HG02852 (cell line): ENCODE results near the gene MOB2.

ENCODE experiments used
- ATAC-seq: cut with Tn5 transposase; IDR thresholded peaks from one replicate; pipeline ENCODE4 v1.9.1; 2021; ENCODE audit warnings: mild to moderate bottlenecking, moderate library complexity; ENCODE audit not compliant: unreplicated experiment

MOB2 gene

DNA sequence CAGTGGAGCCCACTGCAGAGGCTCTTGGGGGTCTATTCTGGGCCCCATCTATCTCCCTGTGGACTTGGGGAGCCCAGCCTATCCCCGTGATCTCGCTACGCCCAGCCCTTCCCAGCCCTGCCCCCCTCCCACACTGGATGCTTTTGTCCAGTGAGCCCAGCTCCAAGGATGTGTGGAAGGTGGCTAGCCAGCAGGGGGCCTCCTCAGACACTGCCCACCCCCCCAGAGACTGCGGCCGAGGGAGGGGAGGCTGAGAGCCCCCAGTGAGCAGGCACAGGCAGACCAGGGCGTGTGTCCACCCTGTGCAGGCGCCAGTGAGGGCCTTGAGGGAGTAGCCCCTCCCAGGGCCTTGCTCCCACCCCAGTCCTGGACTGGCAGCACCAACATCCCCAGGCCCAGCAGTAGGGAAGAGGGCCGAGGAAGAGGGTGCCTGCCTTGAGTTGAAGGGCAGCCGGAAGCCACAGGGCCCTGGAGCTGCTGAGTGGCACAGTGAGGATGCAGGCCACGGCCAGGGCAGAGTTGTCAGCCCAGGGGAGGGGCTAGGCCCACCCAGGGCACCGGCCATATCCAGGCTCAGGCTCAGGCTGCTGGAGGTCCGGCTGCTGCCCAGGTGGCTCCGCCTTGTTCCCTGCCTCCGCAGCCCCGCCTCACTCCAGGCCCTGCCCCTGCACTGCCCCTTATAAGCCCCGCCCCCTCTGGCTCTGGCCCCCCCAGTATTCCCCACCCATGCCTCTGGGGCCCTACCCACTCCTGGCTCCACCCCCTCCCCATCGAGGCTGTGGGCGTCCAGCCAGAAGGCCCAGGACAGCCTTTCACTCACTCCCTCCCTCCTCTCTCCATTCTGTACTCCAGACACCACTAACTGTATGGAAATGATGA lies 28.0 kb downstream of the MOB2 start:
- no peak for ATAC-seq

DNA sequence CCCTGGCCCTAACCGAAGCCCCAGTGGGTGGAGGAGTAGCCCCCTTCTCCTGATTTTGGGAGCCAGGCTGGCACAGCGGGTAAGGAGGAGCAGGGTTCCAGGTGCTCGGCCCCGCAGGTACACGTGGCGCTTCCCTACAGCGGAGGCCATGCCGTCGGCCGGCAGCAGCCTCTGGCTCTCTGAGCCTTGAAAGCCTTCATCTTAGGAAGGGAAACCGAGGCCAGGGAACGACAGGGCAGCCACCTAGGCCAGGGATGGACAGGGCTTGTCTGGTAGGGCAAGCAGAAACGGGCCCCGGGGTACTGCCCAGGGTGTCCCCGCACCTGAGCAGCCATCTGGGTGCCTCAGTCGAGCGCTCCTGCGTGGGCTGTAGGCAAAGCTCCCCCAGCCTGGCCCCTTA lies 28.7 kb downstream of the MOB2 start:
- ATAC-seq, result no peak

DNA sequence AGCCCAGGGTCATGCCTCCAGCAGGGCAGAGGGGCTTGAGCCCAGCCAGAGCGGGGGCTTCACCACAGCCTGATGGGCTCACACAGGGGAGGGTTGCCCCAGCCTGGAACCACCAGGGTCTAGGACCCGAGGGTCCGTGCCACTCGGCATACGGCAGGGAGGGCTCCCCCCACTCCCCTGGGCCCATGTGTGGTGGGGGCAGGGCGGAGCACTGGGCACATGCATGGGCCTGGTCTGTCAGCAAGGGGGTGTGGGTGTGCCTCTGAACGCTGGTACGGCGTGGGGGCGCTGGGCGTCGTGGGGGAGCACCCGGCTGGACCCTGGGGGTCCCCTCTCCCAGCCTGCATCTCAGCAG lies 29.3 kb downstream of the MOB2 start:
- no peak for ATAC-seq

DNA sequence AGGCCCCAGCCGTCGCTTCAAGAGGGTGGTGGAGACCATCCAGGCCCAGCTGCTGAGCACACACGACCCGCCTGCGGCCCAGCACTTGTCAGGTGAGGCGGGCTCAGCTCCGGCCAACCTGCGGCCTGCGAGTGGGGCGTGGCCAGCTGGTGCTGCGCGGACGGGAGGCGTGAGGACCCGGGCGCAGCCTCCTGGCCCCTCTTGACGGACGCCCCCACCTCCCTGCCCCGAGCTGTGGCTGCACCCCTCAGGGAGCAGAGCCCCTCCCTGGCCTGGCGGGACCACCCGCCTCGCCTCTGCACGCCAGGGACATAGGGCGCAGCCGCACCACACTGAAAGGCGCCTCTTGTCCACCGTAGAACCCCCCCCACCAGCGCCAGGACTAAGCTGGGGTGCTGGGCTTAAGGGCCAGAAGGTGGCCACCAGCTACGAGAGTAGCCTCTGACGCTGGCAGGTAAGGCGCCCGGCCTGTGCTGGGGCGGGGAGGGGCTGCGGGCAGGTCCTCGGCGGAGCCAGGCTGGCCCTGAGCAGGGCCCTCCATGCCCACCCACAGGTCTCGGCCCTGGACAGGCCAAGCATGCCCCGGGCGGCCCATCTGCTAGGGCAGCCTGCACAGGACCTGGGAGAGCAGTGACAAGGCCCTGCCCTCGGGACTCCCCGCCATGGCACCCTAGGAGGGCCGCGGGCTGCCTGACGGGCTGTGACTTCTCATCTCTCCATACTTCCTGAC lies 29.8 kb downstream of the MOB2 start:
- ATAC-seq, result no peak

DNA sequence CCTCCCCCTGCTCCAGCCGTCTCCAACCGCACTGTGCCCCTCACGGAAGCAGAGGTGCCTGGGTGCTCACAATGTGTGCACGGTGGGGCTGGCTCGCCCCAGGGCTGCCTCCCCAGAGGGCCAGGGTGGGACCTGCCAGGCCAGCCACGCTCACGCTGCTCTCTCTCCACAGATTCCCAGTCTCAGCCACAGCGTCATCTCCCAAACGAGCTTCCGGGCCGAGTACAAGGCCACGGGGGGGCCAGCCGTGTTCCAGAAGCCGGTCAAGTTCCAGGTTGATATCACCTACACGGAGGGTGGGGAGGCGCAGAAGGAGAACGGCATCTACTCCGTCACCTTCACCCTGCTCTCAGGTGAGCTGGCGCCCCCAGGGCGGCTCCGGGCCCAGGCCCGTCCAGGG lies 30.4 kb downstream of the MOB2 start:
- ATAC-seq, result no peak

DNA sequence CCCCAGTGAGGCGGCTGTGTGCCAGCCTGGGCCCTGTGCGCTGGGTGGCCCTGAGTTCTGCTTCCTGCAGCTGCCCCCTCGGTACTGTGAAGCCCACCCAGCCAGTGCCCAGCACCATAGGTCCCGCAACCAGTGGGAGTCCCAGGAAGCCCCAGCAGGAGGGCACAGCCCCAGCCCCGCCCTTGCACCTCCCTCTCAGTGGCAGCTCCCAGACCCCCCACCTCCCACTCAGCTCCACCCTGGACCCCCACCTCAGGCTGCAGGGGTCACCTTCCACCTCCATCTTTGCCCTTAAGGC lies 30.9 kb downstream of the MOB2 start:
- ATAC-seq, result no peak

DNA sequence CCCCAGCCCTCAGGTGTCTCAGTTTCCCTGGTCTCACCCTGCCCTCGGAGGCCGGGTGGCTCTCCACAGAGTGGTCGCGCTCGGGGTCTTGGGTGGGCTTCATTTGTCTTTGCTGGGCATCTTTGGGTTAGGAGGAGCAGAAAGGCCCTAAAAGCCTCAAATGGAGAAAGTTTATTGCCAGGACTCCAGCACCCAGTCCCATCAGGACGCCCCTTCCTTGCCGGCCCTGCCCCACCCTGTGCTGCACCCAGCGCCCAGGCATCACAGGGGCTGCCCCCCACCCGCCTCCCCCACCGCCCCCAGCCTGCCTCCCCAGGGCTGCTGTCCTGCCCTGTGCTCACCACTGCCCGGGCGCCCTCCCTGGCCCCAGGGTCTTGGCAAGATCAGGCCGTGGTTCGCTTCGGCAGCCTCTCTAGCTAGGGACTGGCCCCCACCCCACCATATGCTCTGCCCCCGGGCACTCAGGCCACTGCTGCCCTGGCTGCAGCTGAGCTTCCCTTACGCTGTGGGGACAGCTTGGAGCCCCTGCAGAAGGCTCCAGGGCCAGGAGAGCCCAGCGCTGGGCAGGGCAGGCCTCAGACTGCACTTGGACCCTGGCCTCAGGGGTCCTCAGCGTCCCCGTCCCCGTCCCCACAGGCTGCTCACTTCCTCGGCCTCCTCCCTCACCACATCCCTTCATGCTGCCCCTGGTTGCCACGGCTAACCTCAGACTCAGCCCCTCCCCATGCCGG lies 31.4 kb downstream of the MOB2 start:
- ATAC-seq, result no peak

DNA sequence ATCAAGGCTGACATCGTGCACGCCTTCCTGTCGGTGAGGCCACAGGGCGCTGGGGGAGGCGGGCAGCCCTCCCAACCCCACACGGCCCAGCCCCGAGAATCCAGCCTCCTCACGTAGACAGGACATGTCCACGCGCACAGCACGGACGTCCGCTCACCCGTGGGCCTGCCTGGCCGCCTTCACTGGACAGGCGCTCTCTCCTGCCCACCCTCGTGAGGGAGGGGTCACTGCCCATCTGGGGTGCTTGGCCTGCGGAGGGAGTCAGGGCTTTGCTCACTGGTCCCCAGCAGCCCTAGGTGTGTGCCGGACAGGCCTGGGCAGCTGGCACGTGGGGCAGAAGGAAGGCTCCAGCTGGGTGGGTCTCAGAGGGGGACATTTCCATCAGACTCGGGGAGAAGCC lies 32.0 kb downstream of the MOB2 start:
- ATAC-seq, result no peak

DNA sequence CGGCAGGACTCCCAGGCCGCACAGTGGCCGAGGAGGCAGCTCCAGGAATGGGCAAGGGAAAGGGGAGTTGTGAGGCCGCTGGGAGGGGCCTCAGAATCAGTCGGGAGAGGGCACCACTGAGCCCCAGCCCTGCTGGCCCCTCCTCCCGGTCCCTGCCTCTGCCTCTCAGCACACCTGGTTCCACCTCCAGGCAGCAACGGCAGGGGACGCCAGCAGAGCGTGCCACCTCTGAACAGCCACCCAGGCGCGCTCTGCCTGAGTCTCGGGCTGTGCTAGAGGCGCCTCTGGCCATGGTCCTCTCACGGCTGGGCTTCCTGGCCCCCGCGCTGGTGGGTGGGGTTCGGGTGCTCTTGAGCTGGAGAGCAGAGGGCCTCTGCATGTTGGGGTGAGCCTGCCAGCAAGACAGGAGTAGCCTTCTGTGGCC lies 33.0 kb downstream of the MOB2 start:
- no peak for ATAC-seq

DNA sequence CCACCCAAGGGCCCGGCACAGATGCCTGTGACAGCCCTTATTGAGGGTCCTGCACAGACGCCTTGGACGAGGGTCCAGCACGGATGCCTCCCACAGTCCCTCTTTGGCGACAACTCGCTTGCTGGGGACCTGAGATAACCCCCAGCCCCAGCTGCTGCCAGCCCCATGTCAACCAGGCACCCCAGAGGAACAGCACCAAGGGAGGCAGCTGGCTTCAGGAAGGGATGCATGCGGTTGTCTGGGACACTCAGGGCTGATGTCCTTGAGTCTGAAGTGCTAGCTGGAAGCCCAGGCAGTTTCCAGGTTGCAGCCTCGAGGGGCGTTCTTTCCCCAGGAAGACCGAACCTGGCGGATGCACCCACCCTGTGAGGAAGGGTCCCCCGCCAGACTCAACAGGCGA lies 33.8 kb downstream of the MOB2 start:
- ATAC-seq, result no peak

DNA sequence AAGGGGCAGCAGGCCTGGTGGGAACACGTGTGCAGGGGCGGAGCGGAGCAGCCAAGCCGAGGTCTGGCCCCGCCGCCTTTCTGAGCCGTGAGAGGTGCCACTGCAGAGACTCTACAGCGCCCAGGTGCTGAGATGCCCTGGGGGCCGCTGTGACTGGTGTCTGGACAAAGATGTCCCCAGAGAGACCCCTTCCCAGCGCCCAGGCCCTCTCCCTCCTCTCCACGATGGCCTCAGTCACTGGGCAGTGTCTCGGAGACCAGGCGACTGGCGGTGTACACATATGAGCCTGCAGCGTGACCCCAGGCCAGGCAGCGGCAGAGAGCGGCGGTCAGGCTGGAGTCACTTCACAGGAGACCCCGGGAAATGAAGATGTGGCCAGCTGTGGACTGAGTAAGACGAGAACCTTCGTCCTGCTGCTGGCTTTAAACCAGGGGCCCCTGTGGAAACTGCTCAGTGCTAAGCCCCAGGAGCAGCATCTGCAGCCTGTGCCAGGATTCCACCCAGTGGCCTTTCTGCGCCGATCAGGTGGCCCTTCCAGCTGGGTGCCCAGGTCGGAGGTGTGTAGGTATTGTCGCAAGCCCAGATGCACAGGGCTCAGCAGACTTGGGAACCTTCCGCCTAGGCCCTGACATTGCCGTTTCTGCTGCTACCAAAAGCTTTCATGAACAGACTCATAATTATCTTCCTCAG lies 34.7 kb downstream of the MOB2 start:
- no peak for ATAC-seq

DNA sequence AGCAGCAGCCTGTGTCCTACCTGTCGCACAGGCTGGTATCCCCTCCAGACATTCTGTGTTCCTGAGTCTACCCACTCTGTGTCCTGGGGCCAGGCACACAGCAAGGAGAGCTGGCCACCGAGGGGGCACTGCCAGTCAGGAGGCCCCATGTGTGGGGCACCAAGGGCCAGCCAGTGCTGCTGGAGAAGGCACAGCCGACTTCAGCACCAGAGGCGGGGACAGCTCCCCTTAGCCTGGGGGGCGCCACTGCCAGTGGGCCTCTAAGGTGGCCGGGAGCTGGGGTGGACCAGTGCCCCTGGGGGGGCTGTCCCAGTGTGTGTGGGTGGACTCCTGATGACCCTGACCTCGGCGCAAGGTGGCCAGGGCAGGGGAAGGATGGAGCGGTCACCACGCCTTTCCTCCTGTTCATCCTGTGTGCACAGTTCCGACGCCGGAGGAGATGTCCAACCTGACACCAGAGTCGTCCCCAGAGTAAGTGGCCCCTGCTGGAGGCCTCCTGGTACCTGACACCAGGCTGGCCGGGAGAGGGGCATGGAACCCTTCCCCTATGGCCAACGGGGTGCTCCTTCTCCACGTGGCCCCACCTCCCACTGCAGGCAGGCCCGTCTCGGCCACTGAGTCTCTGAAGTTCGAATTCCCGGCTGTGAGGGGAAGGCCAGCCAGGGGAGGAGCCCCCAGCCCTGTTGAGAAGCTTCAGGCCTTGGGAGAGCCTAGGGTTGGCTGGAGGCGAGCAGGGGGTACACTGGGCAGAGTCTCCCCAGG lies 35.4 kb downstream of the MOB2 start:
- ATAC-seq, result no peak

DNA sequence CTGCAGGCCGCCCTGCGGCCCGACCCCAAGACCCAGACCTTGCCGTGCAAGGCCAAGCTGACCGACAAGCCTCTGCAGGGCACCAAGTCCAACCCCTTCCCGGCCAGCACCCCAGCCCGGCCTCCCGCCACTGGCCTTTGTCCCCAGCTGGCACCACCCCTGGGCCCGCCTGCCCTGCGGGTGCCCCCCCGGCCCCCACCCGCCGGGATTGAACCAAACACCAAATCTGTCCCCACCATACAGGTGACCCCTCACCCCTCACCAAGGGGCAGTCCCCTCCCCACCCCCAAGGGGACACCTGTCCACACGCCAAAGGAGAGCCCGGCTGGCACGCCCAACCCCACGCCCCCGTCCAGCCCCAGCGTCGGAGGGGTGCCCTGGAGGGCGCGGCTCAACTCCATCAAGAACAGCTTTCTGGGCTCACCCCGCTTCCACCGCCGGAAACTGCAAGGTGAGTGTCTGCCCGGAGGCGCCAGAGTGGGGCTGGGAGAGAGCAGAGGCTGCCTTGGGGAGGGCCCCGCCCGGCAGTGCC lies 36.2 kb downstream of the MOB2 start:
- no peak for ATAC-seq

DNA sequence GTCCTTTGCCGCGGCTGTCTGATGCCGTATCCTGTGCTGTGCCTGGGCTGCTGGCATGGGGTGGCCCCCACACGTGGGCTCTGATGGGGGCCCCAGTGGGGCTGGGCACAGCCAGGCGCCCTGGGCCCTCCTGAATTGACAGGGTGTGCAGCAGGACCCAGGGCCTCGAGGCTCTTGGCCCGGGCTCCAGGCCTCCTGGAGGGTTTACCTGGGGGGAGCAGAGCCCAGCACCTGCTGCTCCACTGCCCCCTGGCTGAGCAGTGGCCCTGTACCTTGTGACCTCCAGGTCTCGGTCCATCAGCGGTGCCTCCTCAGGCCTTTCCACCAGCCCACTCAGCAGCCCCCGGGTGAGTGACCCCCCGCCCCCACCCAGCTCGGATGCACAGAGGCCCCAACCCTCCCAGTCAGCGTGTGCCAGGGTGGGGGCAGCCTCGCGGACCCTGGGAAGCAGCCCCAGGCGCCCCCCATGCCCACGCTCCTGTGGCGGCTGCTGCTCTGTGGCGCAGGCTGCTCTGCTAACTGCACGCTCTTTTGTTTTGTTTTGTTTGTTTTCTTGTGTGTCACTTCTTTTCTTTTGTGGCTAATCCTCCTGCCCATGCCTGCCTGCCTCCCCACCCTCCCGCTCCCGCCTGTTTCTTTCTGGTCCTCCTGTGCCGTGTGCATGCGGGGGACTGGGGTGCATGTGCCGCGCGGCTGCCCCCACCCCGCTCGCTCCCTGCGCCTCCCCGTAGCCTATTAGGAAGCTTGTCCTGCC lies 36.9 kb downstream of the MOB2 start:
- ATAC-seq, result no peak

DNA sequence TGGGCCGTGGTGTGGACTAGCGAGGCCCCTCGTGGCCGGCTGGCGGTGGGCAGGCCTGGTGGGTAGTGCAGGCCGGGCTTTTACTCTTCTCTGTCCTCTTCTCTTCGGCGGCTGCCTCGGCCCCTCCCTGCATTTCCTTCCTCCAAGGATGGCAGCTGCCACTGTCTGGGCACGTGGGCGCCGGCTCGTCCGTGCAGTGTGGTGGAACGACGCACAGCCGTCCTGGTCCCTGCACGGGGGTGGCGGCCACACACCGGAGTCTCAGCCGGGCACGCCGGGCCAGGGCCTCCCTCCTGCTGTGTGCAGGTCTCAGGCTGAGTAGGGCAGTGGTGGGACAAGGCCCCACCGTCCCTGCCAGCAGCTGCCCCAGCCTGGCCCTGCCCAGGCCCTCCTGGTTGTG lies 37.7 kb downstream of the MOB2 start:
- ATAC-seq, result no peak

DNA sequence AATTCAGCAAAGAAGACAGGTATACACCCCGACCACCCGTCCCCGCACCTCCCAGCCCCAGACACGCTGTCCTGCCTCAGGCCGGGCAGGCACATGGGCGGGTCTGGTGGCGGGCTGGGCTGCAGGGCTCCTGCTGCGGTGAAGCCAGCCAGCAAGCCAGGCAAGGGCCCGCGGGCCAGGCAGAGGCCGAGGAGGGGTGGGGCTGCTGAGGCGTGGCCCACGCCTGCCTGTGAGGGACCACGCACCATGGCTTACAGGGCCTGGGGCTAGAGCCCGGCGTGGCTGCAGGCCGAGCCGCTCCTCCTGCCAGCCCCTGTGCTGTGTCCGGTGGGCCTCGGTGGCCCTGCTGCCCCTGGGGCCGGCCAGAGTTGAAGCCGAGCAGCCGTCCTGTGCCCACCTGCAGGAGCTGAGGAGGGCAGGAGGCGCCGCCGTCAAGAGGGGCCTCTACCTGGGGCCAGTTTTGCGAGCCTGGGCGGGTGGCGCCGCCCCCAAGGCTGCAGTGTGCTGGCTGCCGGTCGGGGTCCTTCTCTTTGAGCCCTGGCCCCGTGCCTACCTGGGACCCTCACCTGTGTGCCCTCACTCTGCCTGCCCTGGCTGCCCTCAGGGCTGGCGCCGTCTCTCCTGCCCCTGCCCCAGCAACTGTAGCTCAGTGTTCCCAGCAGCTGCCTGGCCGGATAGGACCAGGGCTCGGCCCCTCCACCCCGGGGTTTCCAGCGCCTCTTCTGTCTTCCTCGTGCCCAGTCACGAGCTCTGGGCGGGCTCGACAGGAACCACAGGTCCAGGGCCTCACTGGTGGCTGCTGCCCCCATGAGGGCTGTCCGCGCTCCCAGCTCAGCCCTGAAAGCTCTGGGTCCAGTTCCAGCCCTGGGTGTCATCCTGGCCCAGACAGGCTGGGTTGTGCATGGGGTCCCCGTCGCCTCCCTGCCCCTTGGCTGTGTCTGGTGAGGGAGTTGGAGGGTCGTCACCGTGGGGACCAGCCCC lies 38.4 kb downstream of the MOB2 start:
- ATAC-seq, result no peak

DNA sequence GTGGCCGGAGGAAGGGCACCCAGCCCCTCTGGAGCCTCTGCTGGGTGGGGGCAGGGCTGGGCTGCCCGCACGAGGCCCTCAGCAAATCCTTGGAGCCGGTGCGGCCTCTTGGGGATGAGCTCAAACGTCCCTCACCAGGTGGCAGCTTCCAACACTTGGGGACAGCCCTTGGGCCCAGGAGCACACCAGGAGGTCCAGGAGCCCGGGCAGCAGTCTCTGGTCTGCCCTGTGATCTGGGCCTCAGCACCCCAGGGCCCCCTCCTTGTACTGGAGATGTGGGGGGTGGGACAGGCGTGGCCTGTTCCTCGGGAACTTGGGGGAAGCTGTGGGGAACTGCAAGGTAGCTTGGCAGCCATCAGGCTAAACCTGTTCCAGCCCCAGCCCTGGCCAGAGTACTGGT lies 40.0 kb downstream of the MOB2 start:
- ATAC-seq, result no peak

DNA sequence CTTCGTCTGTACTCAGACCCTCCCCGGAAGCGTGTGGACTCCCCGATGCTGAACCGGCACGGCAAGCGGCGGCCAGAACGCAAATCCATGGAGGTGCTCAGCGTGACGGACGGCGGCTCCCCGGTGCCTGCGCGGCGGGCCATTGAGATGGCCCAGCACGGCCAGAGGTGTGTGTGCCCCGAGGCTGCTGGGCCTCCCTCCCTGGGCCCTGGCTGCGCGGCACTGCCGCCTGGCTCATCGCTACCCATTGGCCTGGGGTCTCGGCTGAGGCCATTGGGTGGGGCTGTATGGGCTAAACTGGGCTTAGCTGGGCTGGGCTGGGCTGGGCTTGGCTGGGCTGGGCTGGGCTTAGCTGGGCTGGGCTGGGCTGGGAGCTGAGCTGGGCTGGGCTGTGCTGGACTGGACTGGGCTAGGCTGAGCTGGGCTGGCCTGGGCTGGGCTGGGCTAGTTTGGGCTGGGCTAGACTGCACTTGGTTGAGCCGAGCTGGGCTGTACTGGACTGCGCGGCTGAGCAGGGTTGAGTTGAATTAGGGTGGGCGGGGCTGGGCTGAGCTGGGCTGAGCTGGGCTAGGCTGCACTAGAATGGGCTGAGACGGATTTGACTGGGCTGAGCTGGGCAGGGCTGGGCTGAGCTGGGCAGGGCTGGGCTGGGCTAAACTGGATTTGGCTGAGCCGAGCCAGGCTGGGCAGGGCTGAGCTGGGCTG lies 40.7 kb downstream of the MOB2 start:
- ATAC-seq, result no peak
